Measurements from ENCODE around the gene PCDHA11.

GRCh38 chr5:140855772-140856674 lies 12.7 kb upstream of the PCDHA11 start, which contains the start of gene PCDHA10:
- TF ChIP-seq CTCF (IDR thresholded peaks at IDR 0.05) (no peak), POLR2AphosphoS5 (IDR thresholded peaks at IDR 0.05) (no peak), EP300 (IDR thresholded peaks at IDR 0.05) (no peak)
